HEK293T (cell line): ENCODE measurements around the gene PAPPA.

Experiments
- ARNT ChIP-seq: fragments of 450-650 bp; IDR thresholded peaks from 2 replicates; pipeline ENCODE4 v1.6.1; 2017; ENCODE audit warnings: mild to moderate bottlenecking
- BHLHE40 ChIP-seq: fragments of 450-650 bp; IDR thresholded peaks from 2 replicates; pipeline ENCODE4 v1.6.1; 2016; ENCODE audit warnings: mild to moderate bottlenecking, moderate library complexity, borderline replicate concordance
- CTBP1 ChIP-seq: fragments of 450-650 bp; IDR thresholded peaks from 2 replicates; pipeline ENCODE4 v1.6.1; 2016; ENCODE audit warnings: borderline replicate concordance
- ELF4 ChIP-seq: fragments of 450-650 bp; IDR thresholded peaks from 2 replicates; pipeline ENCODE4 v1.6.1; 2017; ENCODE audit warnings: antibody characterized with exemption
- FOXA1 ChIP-seq: fragments of 450-650 bp; IDR thresholded peaks from 2 replicates; pipeline ENCODE4 v1.6.1; 2016; ENCODE audit warnings: mild to moderate bottlenecking
- FOXK2 ChIP-seq: fragments of 450-650 bp; IDR thresholded peaks from 2 replicates; pipeline ENCODE4 v1.6.1; 2016; ENCODE audit warnings: mild to moderate bottlenecking
- L3MBTL2 ChIP-seq: fragments of 450-650 bp; conservative IDR thresholded peaks from 2 replicates; pipeline ENCODE4 v1.6.1; 2016; ENCODE audit warnings: mild to moderate bottlenecking
- LEF1 ChIP-seq: fragments of 450-650 bp; IDR thresholded peaks from 2 replicates; pipeline ENCODE4 v1.6.1; 2017; ENCODE audit warnings: mild to moderate bottlenecking, borderline replicate concordance
- NFRKB ChIP-seq: fragments of 450-650 bp; IDR thresholded peaks from 2 replicates; pipeline ENCODE4 v1.6.1; 2016; ENCODE audit warnings: mild to moderate bottlenecking, moderate library complexity
- SP1 ChIP-seq: fragments of 450-650 bp; IDR thresholded peaks from 2 replicates; pipeline ENCODE4 v1.6.1; 2017
- SUZ12 ChIP-seq: fragments of 450-650 bp; IDR thresholded peaks from 2 replicates; pipeline ENCODE4 v1.6.1; 2016; ENCODE audit warnings: mild to moderate bottlenecking
- TF ChIP-seq, protein P1 (sequence below): fragments of 450-650 bp; IDR thresholded peaks from 2 replicates; pipeline ENCODE4 v1.6.1; 2016

DNA sequence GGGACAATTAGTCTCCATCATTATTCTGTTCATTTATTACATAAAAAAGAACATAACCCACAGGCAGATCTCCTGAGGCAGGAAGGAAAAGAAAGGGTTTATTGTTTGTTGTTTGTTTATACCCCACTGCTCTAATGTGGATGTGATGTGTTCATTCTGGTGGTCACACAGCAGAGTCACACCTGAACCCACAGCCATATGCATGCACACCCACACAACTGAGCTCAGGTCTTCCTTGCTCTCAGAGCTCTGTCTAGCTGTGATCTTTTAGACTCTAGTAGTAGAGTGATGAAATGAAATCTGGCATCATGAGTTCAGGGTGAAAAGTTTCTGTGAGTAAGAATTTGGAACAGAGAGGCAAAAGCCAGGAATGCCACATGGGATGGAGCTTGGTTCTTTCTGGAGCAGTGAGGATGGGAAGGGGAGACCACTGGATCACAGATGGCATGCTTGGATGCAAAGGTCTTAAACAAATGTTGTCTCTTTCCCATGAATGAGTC, 227.0 kb downstream of the PAPPA start:
- TF ChIP-seq BHLHE40 = no peak
- TF ChIP-seq ARNT = no peak
- no peak for TF ChIP-seq SP1
- TF ChIP-seq NFRKB = no peak
- TF ChIP-seq FOXK2 = no peak
- no peak for TF ChIP-seq CTBP1
- TF ChIP-seq SUZ12 = no peak
- TF ChIP-seq ELF4 = no peak
- TF ChIP-seq, protein P1, sequence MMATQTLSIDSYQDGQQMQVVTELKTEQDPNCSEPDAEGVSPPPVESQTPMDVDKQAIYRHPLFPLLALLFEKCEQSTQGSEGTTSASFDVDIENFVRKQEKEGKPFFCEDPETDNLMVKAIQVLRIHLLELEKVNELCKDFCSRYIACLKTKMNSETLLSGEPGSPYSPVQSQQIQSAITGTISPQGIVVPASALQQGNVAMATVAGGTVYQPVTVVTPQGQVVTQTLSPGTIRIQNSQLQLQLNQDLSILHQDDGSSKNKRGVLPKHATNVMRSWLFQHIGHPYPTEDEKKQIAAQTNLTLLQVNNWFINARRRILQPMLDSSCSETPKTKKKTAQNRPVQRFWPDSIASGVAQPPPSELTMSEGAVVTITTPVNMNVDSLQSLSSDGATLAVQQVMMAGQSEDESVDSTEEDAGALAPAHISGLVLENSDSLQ = no peak
- TF ChIP-seq FOXA1 = no peak
- TF ChIP-seq L3MBTL2 = no peak
- no peak for TF ChIP-seq LEF1
